Caco-2 (cell line): Measurements from ENCODE around the gene NFKB2. TPM values are rescaled to one million over a fixed set of nuclear protein-coding genes. Genes with fewer than 3 reads are reported as not detected.

Source experiments
- BruUV-seq: library from RNA; stranded (reverse); fragments of 400-500 nt; replicated peaks from 2 replicates; lab custom pipeline; 2021; lab: Mats Ljungman, UMichigan
- CTCF ChIA-PET: fragments of 300-600 bp; sonication (Branson Sonifier 250); formaldehyde crosslinking; loops from one replicate; lab custom pipeline; 2022; ENCODE audit warnings: antibody characterized with exemption; lab: Charles Lee
- POLR2A ChIA-PET: fragments of 300-600 bp; sonication (Branson Sonifier 250); formaldehyde crosslinking; loops from one replicate; lab custom pipeline; 2022; ENCODE audit warnings: antibody characterized with exemption; lab: Charles Lee
- DNase-seq, 2 experiments: peaks; one replicate each; pipeline versions ENCODE4 v3.0.0 to v3.0.0-alpha.2; 2020 to 2022
- H3K27me3 ChIP-seq: replicated peaks from 2 replicates; pipeline ENCODE4 v1.6.0; 2011; ENCODE audit warnings: low read length; ENCODE audit not compliant: control insufficient read depth, insufficient read depth
- H3K36me3 ChIP-seq: 2 replicates; pipeline ENCODE4 v1.5.1; 2011; ENCODE audit warnings: low read length; ENCODE audit not compliant: control insufficient read depth, insufficient read depth
- H3K4me1 ChIP-seq: fragments of 250-450 bp; sonication (Bioruptor Pico); 2 replicates; pipeline ENCODE4 v1.5.1; 2020; ENCODE audit warnings: mild to moderate bottlenecking
- H3K4me3 ChIP-seq: 2 replicates; pipeline ENCODE4 v1.5.1; 2011; ENCODE audit warnings: low read depth, mild to moderate bottlenecking, control low read depth, low read length
- H3K9me3 ChIP-seq: fragments of 250-450 bp; sonication (Bioruptor Pico); 2 replicates; pipeline ENCODE4 v1.5.1; 2020; ENCODE audit warnings: mild to moderate bottlenecking, moderate library complexity
- H3K27ac Mint-ChIP-seq: one replicate; pipeline ENCODE4 v1.8.0; 2022; ENCODE audit warnings: mixed read lengths; ENCODE audit not compliant: unreplicated experiment
- H3K27me3 Mint-ChIP-seq: one replicate; pipeline ENCODE4 v1.8.0; 2022; ENCODE audit warnings: mixed read lengths; ENCODE audit not compliant: insufficient read depth, unreplicated experiment
- H3K36me3 Mint-ChIP-seq: one replicate; pipeline ENCODE4 v1.8.0; 2022; ENCODE audit warnings: mild to moderate bottlenecking, mixed read lengths; ENCODE audit not compliant: insufficient read depth, unreplicated experiment
- H3K4me1 Mint-ChIP-seq: one replicate; pipeline ENCODE4 v1.8.0; 2022; ENCODE audit warnings: low read depth, mixed read lengths; ENCODE audit not compliant: unreplicated experiment
- H3K4me3 Mint-ChIP-seq: one replicate; pipeline ENCODE4 v1.8.0; 2022; ENCODE audit warnings: mild to moderate bottlenecking, moderate library complexity, mixed read lengths; ENCODE audit not compliant: unreplicated experiment
- H3K9me3 Mint-ChIP-seq: one replicate; pipeline ENCODE4 v1.8.0; 2022; ENCODE audit warnings: mixed read lengths; ENCODE audit not compliant: unreplicated experiment
- intact Hi-C: fragments of 100-400 bp; cut with micrococcal nuclease; formaldehyde crosslinking; loops from one replicate; pipeline ENCODE4 v1.10.0; 2022; ENCODE audit not compliant: unreplicated experiment
- total RNA-seq: library from RNA; stranded (reverse); gene quantifications from 2 replicates; pipeline ENCODE4 v1.2.3, GENCODE V29; 2022
- TF ChIP-seq, protein P1 (sequence below), 2 experiments: fragments of 200-600 bp in 1 of 2; IDR thresholded peaks; 1 replicate in 1 of 2; 2 replicates in 1 of 2; pipeline versions ENCODE4 v1.5.1 to v1.8.0; 2011 to 2022; ENCODE audit warnings: antibody characterized with exemption in 1 of 2, control low read depth in 1 of 2, inconsistent platforms in 1 of 2, low read depth in 1 of 2, low read length in 1 of 2, mild to moderate bottlenecking in 1 of 2, moderate library complexity in 1 of 2; ENCODE audit not compliant: insufficient read depth in 1 of 2, severe bottlenecking in 1 of 2, unreplicated experiment in 1 of 2

The NFKB2 gene
- total RNA-seq, 1 experiment from 2014 or later, result 36.5 TPM

- ChIA-PET CTCF (no interaction called here), POLR2A (interaction anchor here (0.5 kb wide), 1 partner anchor 9 kb away, joined by 3 read pairs; the partner anchor contains the start of gene NFKB2)
- intact Hi-C loops, result no loop called here
- H3K4me3 ChIP-seq, result no peak overlapping the region
- no peak for DNase-seq
- H3K27me3 ChIP-seq, result no peaks in the 10 kb centered on the region
- H3K36me3 ChIP-seq, result no peaks in the 10 kb centered on the region
- H3K4me1 ChIP-seq, result peaks cover 21% of the 10 kb centered on the region
- H3K4me1 Mint-ChIP-seq, result peaks cover 24% of the 10 kb centered on the region
- BruUV-seq, result no TSS peak
- no peaks in the 10 kb centered on the region for H3K9me3 ChIP-seq
- no peaks in the 10 kb centered on the region for H3K9me3 Mint-ChIP-seq
- no peak overlapping the region for H3K27ac Mint-ChIP-seq
- TF ChIP-seq, protein P1, sequence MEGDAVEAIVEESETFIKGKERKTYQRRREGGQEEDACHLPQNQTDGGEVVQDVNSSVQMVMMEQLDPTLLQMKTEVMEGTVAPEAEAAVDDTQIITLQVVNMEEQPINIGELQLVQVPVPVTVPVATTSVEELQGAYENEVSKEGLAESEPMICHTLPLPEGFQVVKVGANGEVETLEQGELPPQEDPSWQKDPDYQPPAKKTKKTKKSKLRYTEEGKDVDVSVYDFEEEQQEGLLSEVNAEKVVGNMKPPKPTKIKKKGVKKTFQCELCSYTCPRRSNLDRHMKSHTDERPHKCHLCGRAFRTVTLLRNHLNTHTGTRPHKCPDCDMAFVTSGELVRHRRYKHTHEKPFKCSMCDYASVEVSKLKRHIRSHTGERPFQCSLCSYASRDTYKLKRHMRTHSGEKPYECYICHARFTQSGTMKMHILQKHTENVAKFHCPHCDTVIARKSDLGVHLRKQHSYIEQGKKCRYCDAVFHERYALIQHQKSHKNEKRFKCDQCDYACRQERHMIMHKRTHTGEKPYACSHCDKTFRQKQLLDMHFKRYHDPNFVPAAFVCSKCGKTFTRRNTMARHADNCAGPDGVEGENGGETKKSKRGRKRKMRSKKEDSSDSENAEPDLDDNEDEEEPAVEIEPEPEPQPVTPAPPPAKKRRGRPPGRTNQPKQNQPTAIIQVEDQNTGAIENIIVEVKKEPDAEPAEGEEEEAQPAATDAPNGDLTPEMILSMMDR (IDR thresholded peaks at IDR 0.05; ENCODE audit: insufficient read depth in 1 of 2, low read depth in 1 of 2, low read length in 1 of 2, severe bottlenecking in 1 of 2, unreplicated experiment in 1 of 2), result no peak
- peaks cover 10% of the 10 kb centered on the region for H3K27me3 Mint-ChIP-seq
- peaks cover 13% of the 10 kb centered on the region for H3K36me3 Mint-ChIP-seq
- no peak overlapping the region for H3K4me3 Mint-ChIP-seq
Observed at GRCh38 chr10:102405108-102405571, 9.6 kb downstream of the NFKB2 start.

DNA sequence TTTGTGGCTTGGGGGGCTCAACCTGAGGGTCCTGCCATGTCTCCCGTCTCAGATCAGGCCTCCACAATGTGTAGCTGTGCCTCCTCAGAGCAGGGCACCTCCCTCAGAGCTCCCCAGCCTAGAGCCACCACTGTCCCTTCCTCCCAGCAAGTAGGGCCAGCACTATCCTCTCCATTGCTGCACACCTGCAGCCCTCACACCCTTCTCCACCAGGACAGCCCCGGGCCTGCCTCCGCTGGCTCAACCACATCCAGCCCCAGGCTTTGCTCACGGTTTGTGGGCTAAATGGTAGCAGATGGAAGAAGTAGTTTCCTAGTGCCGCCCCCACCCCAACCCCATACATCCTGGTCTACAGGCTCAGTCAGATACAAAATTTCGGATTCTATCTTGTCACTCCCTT is 10.1 kb downstream of the NFKB2 start:
- POLR2A ChIA-PET, result no interaction called here

GRCh38 chr10:102406815-102407214 is 11.3 kb downstream of the NFKB2 start:
- POLR2A ChIA-PET, result interaction anchor here (1.0 kb wide), 1 partner anchor 11 kb away, joined by 6 read pairs; the partner anchor contains the start of gene NFKB2
- Mint-ChIP-seq H3K36me3 (peaks cover 10% of the 10 kb centered on the region), H3K27me3 (peaks cover 16% of the 10 kb centered on the region), H3K4me3 (no peak overlapping the region), H3K27ac (no peak overlapping the region), H3K9me3 (no peaks in the 10 kb centered on the region), H3K4me1 (peaks cover 8% of the 10 kb centered on the region)
- intact Hi-C loops, result no loop called here
- no peak for DNase-seq
- H3K4me1 ChIP-seq, result peaks cover 8% of the 10 kb centered on the region
- H3K9me3 ChIP-seq, result no peaks in the 10 kb centered on the region
- no peaks in the 10 kb centered on the region for H3K36me3 ChIP-seq
- BruUV-seq, result no TSS peak
- no peaks in the 10 kb centered on the region for H3K27me3 ChIP-seq
- TF ChIP-seq, protein P1 (IDR thresholded peaks at IDR 0.05; ENCODE audit: insufficient read depth in 1 of 2, low read depth in 1 of 2, low read length in 1 of 2, severe bottlenecking in 1 of 2, unreplicated experiment in 1 of 2), result no peak
- H3K4me3 ChIP-seq, result no peak overlapping the region
- CTCF ChIA-PET, result interaction anchor here (0.6 to 1.6 kb wide), 4 partner anchors 22 to 177 kb away, joined by 3 to 8 read pairs (median 4); no protein-coding TSS in a partner anchor

More for the DNA sequence above, 10.1 kb downstream of the NFKB2 start:
- Histone ChIP-seq H3K9me3 (no peaks in the 10 kb centered on the region), H3K4me3 (no peak overlapping the region), H3K36me3 (no peaks in the 10 kb centered on the region), H3K27me3 (no peaks in the 10 kb centered on the region), H3K4me1 (peaks cover 20% of the 10 kb centered on the region)
- no peak overlapping the region for H3K4me3 Mint-ChIP-seq
- no TSS peak for BruUV-seq
- peaks cover 10% of the 10 kb centered on the region for H3K27me3 Mint-ChIP-seq
- DNase-seq, result no peak
- peaks cover 19% of the 10 kb centered on the region for H3K4me1 Mint-ChIP-seq
- no peaks in the 10 kb centered on the region for H3K9me3 Mint-ChIP-seq
- CTCF ChIA-PET, result interaction anchor here (1.6 kb wide), 1 partner anchor 176 kb away, joined by 8 read pairs; no protein-coding TSS in a partner anchor
- no peak overlapping the region for H3K27ac Mint-ChIP-seq
- intact Hi-C loops, result no loop called here
- TF ChIP-seq, protein P1 (IDR thresholded peaks at IDR 0.05; ENCODE audit: insufficient read depth in 1 of 2, low read depth in 1 of 2, low read length in 1 of 2, severe bottlenecking in 1 of 2, unreplicated experiment in 1 of 2), result no peak
- H3K36me3 Mint-ChIP-seq, result peaks cover 13% of the 10 kb centered on the region
